PC-9 (cell line): ENCODE measurements around the gene PTCD1. TPM values are rescaled to one million over a fixed set of nuclear protein-coding genes. Genes with fewer than 3 reads are reported as not detected.

Source experiments
- BruUV-seq: library from RNA; stranded (reverse); fragments of 400-500 nt; replicated peaks from 2 replicates; lab custom pipeline; 2021; lab: Mats Ljungman, UMichigan
- CTCF ChIA-PET: fragments of 300-600 bp; sonication (Branson Sonifier 250); formaldehyde crosslinking; loops from one replicate; lab custom pipeline; 2022; ENCODE audit warnings: antibody characterized with exemption; lab: Charles Lee
- POLR2A ChIA-PET: fragments of 300-600 bp; sonication (Branson Sonifier 250); formaldehyde crosslinking; loops from one replicate; lab custom pipeline; 2022; ENCODE audit warnings: antibody characterized with exemption; ENCODE audit not compliant: unreplicated experiment; lab: Charles Lee
- DNase-seq, 2 experiments: peaks; one replicate each; pipeline versions ENCODE4 v3.0.0 to v3.0.0-alpha.2; 2015 to 2022; ENCODE audit warnings: mixed read lengths in 1 of 2
- H2AFZ ChIP-seq: fragments of 200-600 bp; sonication (generic); 2 replicates; pipeline ENCODE4 v1.8.1; 2017; ENCODE audit warnings: antibody characterized with exemption
- H3F3A ChIP-seq: fragments of 200-600 bp; sonication (generic); 2 replicates; pipeline ENCODE4 v1.8.1; 2017; ENCODE audit warnings: antibody characterized with exemption, mild to moderate bottlenecking, low read depth; ENCODE audit not compliant: insufficient read depth
- H3K27ac ChIP-seq: fragments of 200-600 bp; sonication (generic); 2 replicates; pipeline ENCODE4 v1.6.1; 2016; ENCODE audit warnings: mixed run types
- H3K27me3 ChIP-seq: fragments of 200-600 bp; sonication (generic); 2 replicates; pipeline ENCODE4 v1.6.1; 2016; ENCODE audit warnings: low read depth, mixed run types; ENCODE audit not compliant: insufficient read depth
- H3K36me3 ChIP-seq: fragments of 200-600 bp; sonication (generic); 2 replicates; pipeline ENCODE4 v1.6.1; 2016; ENCODE audit warnings: low read depth, mixed run types
- H3K4me1 ChIP-seq: fragments of 200-600 bp; sonication (generic); replicated peaks from 2 replicates; pipeline ENCODE4 v1.6.1; 2016; ENCODE audit warnings: mixed run types; ENCODE audit not compliant: insufficient read depth
- H3K4me2 ChIP-seq: fragments of 200-600 bp; sonication (generic); 2 replicates; pipeline ENCODE4 v1.6.1; 2017; ENCODE audit warnings: mixed run types
- H3K4me3 ChIP-seq: fragments of 200-600 bp; sonication (generic); 2 replicates; pipeline ENCODE4 v1.6.1; 2016; ENCODE audit warnings: mixed run types
- H3K79me2 ChIP-seq: fragments of 200-600 bp; sonication (generic); 2 replicates; pipeline ENCODE4 v1.6.1; 2017; ENCODE audit warnings: low read depth, mixed run types
- H3K9me2 ChIP-seq: fragments of 200-600 bp; sonication (generic); 2 replicates; pipeline ENCODE4 v1.8.1; 2017; ENCODE audit warnings: mild to moderate bottlenecking; ENCODE audit not compliant: insufficient read depth
- H3K9me3 ChIP-seq: fragments of 200-600 bp; sonication (generic); 2 replicates; pipeline ENCODE4 v1.8.1; 2016; ENCODE audit warnings: low read depth; ENCODE audit not compliant: insufficient read depth
- H4K20me1 ChIP-seq: fragments of 200-600 bp; sonication (generic); 2 replicates; pipeline ENCODE4 v1.8.1; 2017; ENCODE audit not compliant: insufficient read depth
- EZH2 ChIP-seq: fragments of 200-600 bp; sonication (generic); IDR thresholded peaks from 2 replicates; pipeline ENCODE4 v1.8.0; 2017; ENCODE audit warnings: antibody characterized with exemption, low read depth
- intact Hi-C: fragments of 100-400 bp; cut with micrococcal nuclease; formaldehyde crosslinking; loops from one replicate; pipeline ENCODE4 v1.10.0; 2022; ENCODE audit not compliant: unreplicated experiment
- total RNA-seq: library from RNA; stranded (reverse); gene quantifications from 2 replicates; pipeline ENCODE4 v1.2.3, GENCODE V29; 2021
- TF ChIP-seq, protein P1 (sequence below): fragments of 200-600 bp; sonication (generic); conservative IDR thresholded peaks from 2 replicates; pipeline ENCODE4 v1.6.1; 2017; ENCODE audit warnings: mixed run types, antibody characterized with exemption, mild to moderate bottlenecking, moderate library complexity

Gene PTCD1
- total RNA-seq, 1 experiment from 2014 or later = 8.0 TPM

DNA sequence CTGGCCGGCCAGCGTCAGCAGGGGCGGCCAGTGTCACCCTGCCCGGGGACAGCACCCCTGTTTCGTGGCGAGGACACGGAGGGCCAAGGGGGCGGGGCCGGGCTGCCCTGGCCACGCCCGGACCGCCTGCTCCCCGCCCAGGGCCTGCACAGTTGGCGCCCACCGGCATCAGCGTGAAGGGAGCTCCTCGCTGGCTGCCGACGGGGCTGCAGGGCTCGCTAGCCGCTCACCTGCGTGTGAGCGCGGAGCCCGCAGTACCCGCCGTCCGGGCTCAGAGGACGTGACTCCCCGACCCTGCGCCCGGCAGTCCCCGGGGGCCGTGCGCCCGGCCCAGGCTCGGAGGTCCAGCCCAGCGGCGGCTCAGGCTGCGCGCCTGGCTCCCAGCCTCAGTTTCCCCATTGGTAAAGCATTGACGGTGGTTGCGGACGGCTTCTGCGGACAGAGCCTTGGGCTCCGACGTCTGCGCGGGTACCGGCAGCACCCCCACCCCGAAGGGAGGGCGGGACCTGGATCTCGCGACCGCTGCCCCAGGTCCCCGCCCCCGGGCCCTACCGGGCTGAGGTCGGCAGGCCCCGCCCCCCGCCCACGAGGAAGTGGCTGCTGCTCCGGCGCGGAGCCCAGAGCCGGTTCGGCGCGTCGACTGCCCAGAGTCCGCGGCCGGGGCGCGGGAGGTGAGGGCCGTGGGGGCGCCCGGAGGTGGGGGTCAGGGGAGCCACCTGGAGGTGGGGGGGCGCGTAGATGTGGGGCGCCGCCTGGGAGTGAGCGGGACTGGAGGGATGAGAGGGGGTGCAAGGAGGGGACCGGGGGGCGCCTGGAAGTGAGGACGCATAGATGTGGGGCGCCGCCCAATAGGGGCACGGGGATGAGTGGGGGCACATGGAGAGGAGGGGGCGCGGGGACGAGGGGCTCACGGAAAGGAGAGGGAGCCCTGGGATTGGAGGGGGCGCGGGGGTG, 64.2 kb downstream of the PTCD1 start, which contains the start of gene ARPC1B:
Gene ARPC1B, plus strand, starts transcription at position 620 of the 954 bp plus-strand sequence. CDS start 10,985 bp downstream, outside the sequence.
- no peaks in the 10 kb centered on the region for H3K9me2 ChIP-seq
- H3K79me2 ChIP-seq = peaks cover 29% of the 10 kb centered on the region
- H3K27ac ChIP-seq = no peak within 1 kb of the TSS
- ChIA-PET POLR2A (interaction anchor here (0.7 kb wide), 1 partner anchor 100 kb away, joined by 4 read pairs; no protein-coding TSS in a partner anchor), CTCF (interaction anchor here (0.6 to 0.7 kb wide), 2 partner anchors 19 to 274 kb away, joined by 3 to 6 read pairs; no protein-coding TSS in a partner anchor)
- H3K4me3 ChIP-seq = peak within 1 kb of the TSS; percentile 63
- no peaks in the 10 kb centered on the region for H3K9me3 ChIP-seq
- intact Hi-C loops = loop anchor here (2.0 to 10.0 kb wide), 3 partner anchors 34 to 708 kb away; partner anchors contain the start of genes BUD31, MYH16, PDAP1 and ZNF3
- H3K4me2 ChIP-seq = peak within 1 kb of the TSS; percentile 76
- H3K27me3 ChIP-seq = no peaks in the 10 kb centered on the region
- peak within 1 kb of the TSS; percentile 81 for H2AFZ ChIP-seq
- H3K36me3 ChIP-seq = no peaks in the 10 kb centered on the region
- DNase-seq = peak; percentile 57 to 82
- peaks cover 13% of the 10 kb centered on the region for H4K20me1 ChIP-seq
- no peak for TF ChIP-seq EZH2
- TF ChIP-seq, protein P1, sequence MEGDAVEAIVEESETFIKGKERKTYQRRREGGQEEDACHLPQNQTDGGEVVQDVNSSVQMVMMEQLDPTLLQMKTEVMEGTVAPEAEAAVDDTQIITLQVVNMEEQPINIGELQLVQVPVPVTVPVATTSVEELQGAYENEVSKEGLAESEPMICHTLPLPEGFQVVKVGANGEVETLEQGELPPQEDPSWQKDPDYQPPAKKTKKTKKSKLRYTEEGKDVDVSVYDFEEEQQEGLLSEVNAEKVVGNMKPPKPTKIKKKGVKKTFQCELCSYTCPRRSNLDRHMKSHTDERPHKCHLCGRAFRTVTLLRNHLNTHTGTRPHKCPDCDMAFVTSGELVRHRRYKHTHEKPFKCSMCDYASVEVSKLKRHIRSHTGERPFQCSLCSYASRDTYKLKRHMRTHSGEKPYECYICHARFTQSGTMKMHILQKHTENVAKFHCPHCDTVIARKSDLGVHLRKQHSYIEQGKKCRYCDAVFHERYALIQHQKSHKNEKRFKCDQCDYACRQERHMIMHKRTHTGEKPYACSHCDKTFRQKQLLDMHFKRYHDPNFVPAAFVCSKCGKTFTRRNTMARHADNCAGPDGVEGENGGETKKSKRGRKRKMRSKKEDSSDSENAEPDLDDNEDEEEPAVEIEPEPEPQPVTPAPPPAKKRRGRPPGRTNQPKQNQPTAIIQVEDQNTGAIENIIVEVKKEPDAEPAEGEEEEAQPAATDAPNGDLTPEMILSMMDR = no peak
- peaks cover 51% of the 10 kb centered on the region for H3F3A ChIP-seq
- peaks cover 21% of the 10 kb centered on the region for H3K4me1 ChIP-seq
- no TSS peak for BruUV-seq

DNA sequence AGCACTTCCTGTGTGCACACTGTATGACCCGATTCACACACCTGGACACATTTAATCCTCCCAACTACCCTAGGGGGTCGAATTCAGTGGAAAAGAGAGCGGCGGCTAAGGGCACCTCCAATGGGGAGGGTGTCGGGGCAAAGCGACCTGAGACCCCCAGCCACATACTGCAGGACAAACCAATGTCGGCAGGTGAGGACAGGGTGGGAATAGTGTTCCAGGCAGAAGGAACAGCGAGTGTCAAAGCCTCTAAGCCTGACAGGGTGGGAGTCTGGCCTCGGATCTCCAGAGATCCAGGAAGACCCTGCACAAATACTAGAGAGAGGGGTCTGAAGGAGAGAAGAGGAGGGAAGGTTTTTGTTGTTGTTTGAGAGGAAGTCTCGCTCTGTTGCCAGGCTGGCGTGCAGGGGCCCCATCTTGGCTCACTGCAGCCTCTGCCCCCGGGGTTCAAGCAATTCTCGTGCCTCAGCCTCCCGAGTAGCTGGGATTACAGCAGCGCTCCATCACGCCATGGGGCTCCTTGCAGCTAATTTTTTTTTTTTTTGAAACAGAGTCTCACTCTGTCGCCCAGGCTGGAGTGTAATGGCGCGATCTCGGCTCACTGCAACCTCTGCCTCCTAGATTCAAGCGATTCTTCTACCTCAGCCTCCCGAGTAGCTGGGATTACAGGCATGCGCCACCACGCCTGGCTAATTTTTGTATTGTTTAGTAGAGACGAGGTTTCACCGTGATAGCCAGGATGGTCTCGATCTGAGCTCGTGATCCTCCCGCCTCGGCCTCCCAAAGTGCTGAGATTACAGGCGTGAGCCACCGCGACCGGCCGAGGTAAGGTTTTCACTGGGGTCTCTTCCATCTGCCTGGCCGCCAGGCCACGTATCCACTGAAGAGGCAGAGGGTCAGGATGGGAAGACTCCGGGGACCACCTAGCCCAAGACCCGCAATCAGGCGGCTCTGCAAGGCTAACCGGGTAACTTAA, 65.2 kb downstream of the PTCD1 start:
- no peak for TF ChIP-seq EZH2
- TF ChIP-seq, protein P1 = no peak
- H3K27ac ChIP-seq = 0 out of 2 replicates have a peak overlapping the region, but pooled peaks have one; percentile 5
- H3F3A ChIP-seq = peaks cover 54% of the 10 kb centered on the region
- CTCF ChIA-PET = interaction anchor here (0.7 kb wide), 1 partner anchor 273 kb away, joined by 6 read pairs; no protein-coding TSS in a partner anchor
- no peak for DNase-seq
- no peaks in the 10 kb centered on the region for H3K27me3 ChIP-seq
- peaks cover 13% of the 10 kb centered on the region for H4K20me1 ChIP-seq
- peak overlapping the region; percentile 63; the same call in 1 of the 2 replicates for H3K4me3 ChIP-seq
- H3K36me3 ChIP-seq = no peaks in the 10 kb centered on the region
- peaks cover 24% of the 10 kb centered on the region for H3K79me2 ChIP-seq
- no peaks in the 10 kb centered on the region for H3K9me2 ChIP-seq
- POLR2A ChIA-PET = no interaction called here
- intact Hi-C loops = loop anchor here (2.0 to 10.0 kb wide), 3 partner anchors 35 to 709 kb away; partner anchors contain the start of genes BUD31, MYH16, PDAP1 and ZNF3
- peak overlapping the region; percentile 76 for H3K4me2 ChIP-seq
- H3K9me3 ChIP-seq = no peaks in the 10 kb centered on the region
- peaks cover 14% of the 10 kb centered on the region for H3K4me1 ChIP-seq
- H2AFZ ChIP-seq = peak overlapping the region; percentile 81; the same call in 1 of the 2 replicates
- BruUV-seq = TSS peak; percentile 42
